A673 (cell line): ENCODE measurements around the gene UPF3A. TPM values are rescaled to one million over a fixed set of nuclear protein-coding genes. Genes with fewer than 3 reads are reported as not detected.

ENCODE experiments used
- BruUV-seq: library from RNA; stranded (reverse); fragments of 400-500 nt; replicated peaks from 2 replicates; lab custom pipeline; 2021; lab: Mats Ljungman, UMichigan
- CTCF ChIA-PET: fragments of 300-600 bp; sonication (Branson Sonifier 250); formaldehyde crosslinking; loops from one replicate; lab custom pipeline; 2022; ENCODE audit warnings: antibody characterized with exemption; lab: Charles Lee
- POLR2A ChIA-PET: fragments of 300-600 bp; sonication (Branson Sonifier 250); formaldehyde crosslinking; loops from one replicate; lab custom pipeline; 2022; ENCODE audit warnings: antibody characterized with exemption; ENCODE audit not compliant: low non-redundant PET; lab: Charles Lee
- DNase-seq: peaks from one replicate; pipeline ENCODE4 v3.0.0-alpha.2; 2015; ENCODE audit warnings: low spot score
- H3K27ac ChIP-seq: fragments of 200-600 bp; sonication (generic); 2 replicates; pipeline ENCODE4 v1.5.1; 2016; ENCODE audit warnings: mixed run types, low read depth, mild to moderate bottlenecking, mixed read lengths, antibody characterized with exemption, low read length; ENCODE audit not compliant: poor library complexity, severe bottlenecking
- H3K27me3 ChIP-seq: fragments of 200-600 bp; sonication (generic); replicated peaks from 2 replicates; pipeline ENCODE4 v1.6.1; 2017; ENCODE audit warnings: mixed run types, low read depth, mild to moderate bottlenecking, mixed read lengths, antibody characterized with exemption, low read length; ENCODE audit not compliant: insufficient read depth, poor library complexity
- H3K36me3 ChIP-seq: fragments of 200-600 bp; sonication (generic); 2 replicates; pipeline ENCODE4 v1.6.1; 2016; ENCODE audit warnings: mixed run types, mild to moderate bottlenecking, mixed read lengths, antibody characterized with exemption, low read length; ENCODE audit not compliant: insufficient read depth, poor library complexity, severe bottlenecking
- H3K4me1 ChIP-seq: fragments of 200-600 bp; sonication (generic); 2 replicates; pipeline ENCODE4 v1.6.1; 2017; ENCODE audit warnings: mixed run types, mild to moderate bottlenecking, mixed read lengths, antibody characterized with exemption, low read length; ENCODE audit not compliant: insufficient read depth, poor library complexity, severe bottlenecking
- H3K4me3 ChIP-seq: fragments of 200-600 bp; sonication (generic); 2 replicates; pipeline ENCODE4 v1.5.1; 2016; ENCODE audit warnings: low read depth, mixed run types, mild to moderate bottlenecking, mixed read lengths, low read length; ENCODE audit not compliant: poor library complexity, severe bottlenecking
- H3K9me3 ChIP-seq: fragments of 200-600 bp; sonication (generic); 2 replicates; pipeline ENCODE4 v1.6.1; 2016; ENCODE audit warnings: mixed run types, low read depth, mild to moderate bottlenecking, mixed read lengths, antibody characterized with exemption, low read length; ENCODE audit not compliant: poor library complexity, severe bottlenecking
- EZH2 ChIP-seq: fragments of 200-600 bp; sonication (generic); IDR thresholded peaks from 2 replicates; pipeline ENCODE4 v1.6.1; 2017; ENCODE audit warnings: borderline replicate concordance, low read depth, mild to moderate bottlenecking, mixed read lengths, antibody characterized with exemption, low read length; ENCODE audit not compliant: poor library complexity, severe bottlenecking
- intact Hi-C: fragments of 100-400 bp; cut with micrococcal nuclease; formaldehyde crosslinking; loops from one replicate; pipeline ENCODE4 v1.10.0; 2022; ENCODE audit not compliant: unreplicated experiment
- total RNA-seq: library from RNA; stranded (reverse); gene quantifications from 2 replicates; pipeline ENCODE4 v1.2.3, GENCODE V29; 2021
- TF ChIP-seq, protein P1 (sequence below): fragments of 300-800, 200-600 bp; sonication (generic); conservative IDR thresholded peaks from 2 replicates; pipeline ENCODE4 v1.5.1; 2017; ENCODE audit warnings: low read depth, mild to moderate bottlenecking, antibody characterized with exemption, low read length, moderate library complexity, mixed read lengths

Gene UPF3A
- total RNA-seq, 1 experiment from 2014 or later = 32.0 TPM

- DNase-seq = no peak
- peaks cover 14% of the 10 kb centered on the region for H3K36me3 ChIP-seq
- no peak overlapping the region for H3K27ac ChIP-seq
- H3K27me3 ChIP-seq = no peaks in the 10 kb centered on the region
- H3K9me3 ChIP-seq = no peaks in the 10 kb centered on the region
- CTCF ChIA-PET = no interaction called here
- POLR2A ChIA-PET = no interaction called here
- no peak for TF ChIP-seq EZH2
- TF ChIP-seq, protein P1, sequence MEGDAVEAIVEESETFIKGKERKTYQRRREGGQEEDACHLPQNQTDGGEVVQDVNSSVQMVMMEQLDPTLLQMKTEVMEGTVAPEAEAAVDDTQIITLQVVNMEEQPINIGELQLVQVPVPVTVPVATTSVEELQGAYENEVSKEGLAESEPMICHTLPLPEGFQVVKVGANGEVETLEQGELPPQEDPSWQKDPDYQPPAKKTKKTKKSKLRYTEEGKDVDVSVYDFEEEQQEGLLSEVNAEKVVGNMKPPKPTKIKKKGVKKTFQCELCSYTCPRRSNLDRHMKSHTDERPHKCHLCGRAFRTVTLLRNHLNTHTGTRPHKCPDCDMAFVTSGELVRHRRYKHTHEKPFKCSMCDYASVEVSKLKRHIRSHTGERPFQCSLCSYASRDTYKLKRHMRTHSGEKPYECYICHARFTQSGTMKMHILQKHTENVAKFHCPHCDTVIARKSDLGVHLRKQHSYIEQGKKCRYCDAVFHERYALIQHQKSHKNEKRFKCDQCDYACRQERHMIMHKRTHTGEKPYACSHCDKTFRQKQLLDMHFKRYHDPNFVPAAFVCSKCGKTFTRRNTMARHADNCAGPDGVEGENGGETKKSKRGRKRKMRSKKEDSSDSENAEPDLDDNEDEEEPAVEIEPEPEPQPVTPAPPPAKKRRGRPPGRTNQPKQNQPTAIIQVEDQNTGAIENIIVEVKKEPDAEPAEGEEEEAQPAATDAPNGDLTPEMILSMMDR = no peak
- BruUV-seq = TSS peak; percentile 24
- intact Hi-C loops = no loop called here
- H3K4me1 ChIP-seq = no peaks in the 10 kb centered on the region
- H3K4me3 ChIP-seq = no peak overlapping the region
Measured at GRCh38 chr13:114296902-114297301, 15.5 kb downstream of the UPF3A start.

GRCh38 chr13:114298866-114299265 is 17.5 kb downstream of the UPF3A start:
- Histone ChIP-seq H3K27me3 (no peaks in the 10 kb centered on the region), H3K27ac (no peak overlapping the region), H3K4me3 (no peak overlapping the region), H3K9me3 (no peaks in the 10 kb centered on the region), H3K36me3 (peaks cover 20% of the 10 kb centered on the region), H3K4me1 (no peaks in the 10 kb centered on the region)
- ChIA-PET CTCF (no interaction called here), POLR2A (no interaction called here)
- intact Hi-C loops = no loop called here
- TF ChIP-seq, protein P1 = no peak
- no peak for TF ChIP-seq EZH2
- BruUV-seq = no TSS peak
- no peak for DNase-seq

DNA sequence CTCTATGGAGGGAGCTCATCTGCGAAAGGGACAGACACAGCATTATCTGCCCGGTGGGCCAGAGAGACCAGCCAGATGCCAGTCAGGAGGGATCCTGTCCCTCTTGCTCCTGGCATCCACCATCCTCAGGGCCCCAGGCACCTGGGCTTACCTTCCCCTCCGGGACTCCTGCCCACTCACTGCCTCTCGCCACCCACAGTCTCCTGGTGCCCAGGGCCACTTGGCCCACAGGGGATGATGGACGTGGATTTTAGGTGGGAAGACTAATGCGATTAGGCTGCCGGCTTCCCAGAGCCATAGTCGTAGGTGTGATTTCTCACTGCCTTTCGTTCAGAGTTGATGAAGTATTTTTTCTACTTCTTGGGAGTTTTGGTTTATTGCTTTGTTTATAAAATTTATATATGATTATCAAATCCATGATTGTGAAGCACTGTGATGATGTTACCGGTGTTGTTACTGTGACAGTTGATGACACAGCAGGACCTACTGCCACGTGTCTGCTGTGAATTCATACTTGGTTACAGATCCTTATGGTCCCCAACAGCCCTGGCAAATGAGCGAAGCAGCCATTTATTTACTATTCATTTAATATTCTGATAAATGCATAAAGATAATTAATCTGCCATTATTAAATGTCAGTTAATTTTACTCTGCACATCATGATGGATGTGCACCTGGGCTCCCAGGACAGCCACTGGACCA is 18.4 kb downstream of the UPF3A start:
- H3K36me3 ChIP-seq = peaks cover 20% of the 10 kb centered on the region
- TF ChIP-seq EZH2 = no peak
- intact Hi-C loops = no loop called here
- H3K4me3 ChIP-seq = no peak overlapping the region
- no peak overlapping the region for H3K27ac ChIP-seq
- no peaks in the 10 kb centered on the region for H3K4me1 ChIP-seq
- ChIA-PET POLR2A (no interaction called here), CTCF (no interaction called here)
- DNase-seq = no peak
- H3K27me3 ChIP-seq = no peaks in the 10 kb centered on the region
- BruUV-seq = no TSS peak
- H3K9me3 ChIP-seq = no peaks in the 10 kb centered on the region
